CD4-positive, alpha-beta T cell treated with Interleukin-1 beta for 1 hour (primary cell): Measurements from ENCODE around the gene CNTNAP2.
"Not testable (repeated sequence)": the region's sequence is repeated elsewhere in the genome, so short reads cannot be mapped to it uniquely, and the experiment has no call there.

Experiments
- DNase-seq, 2 donors: peaks; one replicate each; pipeline ENCODE4 v3.0.0-alpha.2; 2020 to 2022

Gene CNTNAP2

GRCh38 chr7:146172112-146172511 lies 55.5 kb downstream of the CNTNAP2 start:
- no peak for DNase-seq

GRCh38 chr7:146175716-146176115 lies 59.1 kb downstream of the CNTNAP2 start:
- DNase-seq: no peak

- DNase-seq: no peak
Observed at GRCh38 chr7:146176860-146177259, 60.3 kb downstream of the CNTNAP2 start.

GRCh38 chr7:146177301-146177700 lies 60.7 kb downstream of the CNTNAP2 start:
- DNase-seq: no peak

- no peak for DNase-seq
Observed at GRCh38 chr7:146185844-146186243, 69.2 kb downstream of the CNTNAP2 start.

GRCh38 chr7:146191428-146191827 lies 74.8 kb downstream of the CNTNAP2 start:
- not testable (repeated sequence) for DNase-seq

GRCh38 chr7:146201945-146202344 lies 85.3 kb downstream of the CNTNAP2 start:
- no peak for DNase-seq

GRCh38 chr7:146206270-146206669 lies 89.7 kb downstream of the CNTNAP2 start:
- DNase-seq: no peak

- no peak for DNase-seq
Observed at GRCh38 chr7:146208492-146208891, 91.9 kb downstream of the CNTNAP2 start.

GRCh38 chr7:146214842-146215241 lies 98.2 kb downstream of the CNTNAP2 start:
- no peak for DNase-seq

- DNase-seq: no peak
Observed at GRCh38 chr7:146216396-146217041, 99.9 kb downstream of the CNTNAP2 start.

GRCh38 chr7:146223851-146224250 lies 107.2 kb downstream of the CNTNAP2 start:
- DNase-seq: no peak

GRCh38 chr7:146232604-146233003 lies 116.0 kb downstream of the CNTNAP2 start:
- no peak for DNase-seq

GRCh38 chr7:146235195-146235594 lies 118.6 kb downstream of the CNTNAP2 start:
- no peak for DNase-seq

- no peak for DNase-seq
Observed at GRCh38 chr7:146242661-146243060, 126.1 kb downstream of the CNTNAP2 start.

GRCh38 chr7:146247991-146248390 lies 131.4 kb downstream of the CNTNAP2 start:
- not testable (repeated sequence) for DNase-seq

GRCh38 chr7:146248744-146249143 lies 132.1 kb downstream of the CNTNAP2 start:
- DNase-seq: not testable (repeated sequence)

- no peak for DNase-seq
Observed at GRCh38 chr7:146249272-146249671, 132.7 kb downstream of the CNTNAP2 start.

GRCh38 chr7:146255609-146256008 lies 139.0 kb downstream of the CNTNAP2 start:
- no peak for DNase-seq

GRCh38 chr7:146262527-146262926 lies 145.9 kb downstream of the CNTNAP2 start:
- no peak for DNase-seq

GRCh38 chr7:146276888-146277287 lies 160.3 kb downstream of the CNTNAP2 start:
- DNase-seq: no peak

GRCh38 chr7:146285418-146285817 lies 168.8 kb downstream of the CNTNAP2 start:
- no peak for DNase-seq

GRCh38 chr7:146290746-146291145 lies 174.1 kb downstream of the CNTNAP2 start:
- DNase-seq: no peak

GRCh38 chr7:146291900-146292299 lies 175.3 kb downstream of the CNTNAP2 start:
- no peak for DNase-seq

GRCh38 chr7:146296028-146296427 lies 179.4 kb downstream of the CNTNAP2 start:
- no peak for DNase-seq
